ENCODE data around the gene EIF3F. TPM values are rescaled to one million over a fixed set of nuclear protein-coding genes. Genes with fewer than 3 reads are reported as not detected.
A peak's percentile ranks its signal among the peaks of the same experiment; 100 is the strongest.

EIF3F gene
- total RNA-seq, 1 donor from 2014 or later = 257 TPM

GRCh38 chr11:8006349-8006977 lies 19.3 kb downstream of the EIF3F start:
- H3F3A ChIP-seq (ENCODE audit: low read depth) = no peaks in the 10 kb centered on the region
- no peaks in the 10 kb centered on the region for H3K4me1 ChIP-seq
- Mint-ChIP-seq H3K36me3 (no peaks in the 10 kb centered on the region), H3K9me3 (no peaks in the 10 kb centered on the region), H3K4me3 (no peak overlapping the region), H3K4me1 (no peaks in the 10 kb centered on the region), H3K27ac (no peak overlapping the region), H3K27me3 (ENCODE audit: insufficient read depth, low read depth) (peaks cover 4% of the 10 kb centered on the region)
- no peak overlapping the region for H3K27ac ChIP-seq
- H3K9ac ChIP-seq = no peak overlapping the region
- no peak overlapping the region for H3K4me2 ChIP-seq
- no peak overlapping the region for H2AFZ ChIP-seq (replicated peaks)
- H3K27me3 ChIP-seq = no peaks in the 10 kb centered on the region
- H3K36me3 ChIP-seq = no peaks in the 10 kb centered on the region
- no peak overlapping the region for H3K4me3 ChIP-seq
- TF ChIP-seq CTCF (IDR thresholded peaks at IDR 0.05) = peak; percentile 94
- TF ChIP-seq EZH2phosphoT487 (IDR thresholded peaks at IDR 0.05) = no peak
- TF ChIP-seq EZH2 (IDR thresholded peaks at IDR 0.05) = no peak
- H4K20me1 ChIP-seq (ENCODE audit: low read depth) = no peaks in the 10 kb centered on the region
- H3K9me3 ChIP-seq (ENCODE audit: low read depth) = no peaks in the 10 kb centered on the region
- peak; percentile 85 for DNase-seq (ENCODE audit: low spot score)
- H3K79me2 ChIP-seq (ENCODE audit: low read depth) = no peaks in the 10 kb centered on the region

- H3K27me3 ChIP-seq = no peaks in the 10 kb centered on the region
- no peak overlapping the region for H3K27ac ChIP-seq
- no peaks in the 10 kb centered on the region for H3F3A ChIP-seq (ENCODE audit: low read depth)
- H3K36me3 ChIP-seq = no peaks in the 10 kb centered on the region
- TF ChIP-seq CTCF (IDR thresholded peaks at IDR 0.05) (no peak), EZH2 (IDR thresholded peaks at IDR 0.05) (no peak), EZH2phosphoT487 (IDR thresholded peaks at IDR 0.05) (no peak)
- no peaks in the 10 kb centered on the region for H3K4me1 Mint-ChIP-seq
- H3K27ac Mint-ChIP-seq = no peak overlapping the region
- no peak overlapping the region for H3K9ac ChIP-seq
- no peak overlapping the region for H3K4me2 ChIP-seq
- no peaks in the 10 kb centered on the region for H3K79me2 ChIP-seq (ENCODE audit: low read depth)
- H3K4me3 Mint-ChIP-seq = no peak overlapping the region
- H4K20me1 ChIP-seq (ENCODE audit: low read depth) = no peaks in the 10 kb centered on the region
- H3K4me1 ChIP-seq = no peaks in the 10 kb centered on the region
- H3K9me3 Mint-ChIP-seq = no peaks in the 10 kb centered on the region
- peaks cover 4% of the 10 kb centered on the region for H3K27me3 Mint-ChIP-seq (ENCODE audit: insufficient read depth, low read depth)
- H3K9me3 ChIP-seq (ENCODE audit: low read depth) = no peaks in the 10 kb centered on the region
- no peak overlapping the region for H2AFZ ChIP-seq (replicated peaks)
- peak; percentile 34 for DNase-seq (ENCODE audit: low spot score)
- H3K4me3 ChIP-seq = no peak overlapping the region
- H3K36me3 Mint-ChIP-seq = no peaks in the 10 kb centered on the region
Observed at GRCh38 chr11:8008212-8008611, 21.1 kb downstream of the EIF3F start.

GRCh38 chr11:8009856-8010255 lies 22.7 kb downstream of the EIF3F start:
- Mint-ChIP-seq H3K4me3 (no peak overlapping the region), H3K27ac (no peak overlapping the region), H3K9me3 (no peaks in the 10 kb centered on the region), H3K4me1 (peaks cover 2% of the 10 kb centered on the region), H3K36me3 (no peaks in the 10 kb centered on the region), H3K27me3 (ENCODE audit: insufficient read depth, low read depth) (peaks cover 12% of the 10 kb centered on the region)
- no peaks in the 10 kb centered on the region for H3K36me3 ChIP-seq
- no peaks in the 10 kb centered on the region for H3K9me3 ChIP-seq (ENCODE audit: low read depth)
- no peaks in the 10 kb centered on the region for H3K79me2 ChIP-seq (ENCODE audit: low read depth)
- H4K20me1 ChIP-seq (ENCODE audit: low read depth) = no peaks in the 10 kb centered on the region
- no peaks in the 10 kb centered on the region for H3K4me1 ChIP-seq
- no peak for TF ChIP-seq EZH2 (IDR thresholded peaks at IDR 0.05)
- no peak for TF ChIP-seq CTCF (IDR thresholded peaks at IDR 0.05)
- TF ChIP-seq EZH2phosphoT487 (IDR thresholded peaks at IDR 0.05) = no peak
- DNase-seq (ENCODE audit: low spot score) = no peak
- no peak overlapping the region for H2AFZ ChIP-seq (replicated peaks)
- no peak overlapping the region for H3K4me3 ChIP-seq
- no peaks in the 10 kb centered on the region for H3F3A ChIP-seq (ENCODE audit: low read depth)
- no peak overlapping the region for H3K4me2 ChIP-seq
- no peak overlapping the region for H3K27ac ChIP-seq
- no peak overlapping the region for H3K9ac ChIP-seq
- no peaks in the 10 kb centered on the region for H3K27me3 ChIP-seq

All from neural progenitor cell (in vitro differentiated cells).